GM21825 (cell line): ENCODE measurements around the gene PHF21B.
"Not testable (repeated sequence)": the region's sequence is repeated elsewhere in the genome, so short reads cannot be mapped to it uniquely, and the experiment has no call there.

ENCODE experiments used
- ATAC-seq: cut with Tn5 transposase; IDR thresholded peaks from one replicate; pipeline ENCODE4 v1.9.1; 2021; ENCODE audit warnings: mild to moderate bottlenecking, moderate library complexity; ENCODE audit not compliant: unreplicated experiment

PHF21B gene

DNA sequence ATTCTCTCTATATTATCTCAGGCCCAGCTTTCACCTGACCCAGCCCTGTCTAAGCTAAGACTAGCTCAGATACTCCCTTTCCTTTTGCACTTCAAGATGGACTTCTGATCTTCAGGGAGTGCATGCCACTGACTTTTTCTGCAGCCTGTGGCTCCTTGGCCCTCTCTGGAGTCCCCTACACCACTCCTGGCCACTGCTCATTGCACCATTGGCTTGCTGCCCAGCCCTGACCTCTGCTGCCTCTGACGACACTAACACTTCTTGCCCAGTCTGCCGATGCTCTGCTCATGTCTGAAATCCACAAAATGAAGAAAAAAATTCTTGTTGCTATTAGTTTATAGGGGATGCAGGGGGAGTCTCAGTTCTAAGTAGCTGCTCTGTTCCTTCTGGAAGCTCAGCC lies 106.6 kb downstream of the PHF21B start:
- not testable (repeated sequence) for ATAC-seq

- no peak for ATAC-seq
Measured at GRCh38 chr22:44901301-44901700, 108.5 kb downstream of the PHF21B start.

DNA sequence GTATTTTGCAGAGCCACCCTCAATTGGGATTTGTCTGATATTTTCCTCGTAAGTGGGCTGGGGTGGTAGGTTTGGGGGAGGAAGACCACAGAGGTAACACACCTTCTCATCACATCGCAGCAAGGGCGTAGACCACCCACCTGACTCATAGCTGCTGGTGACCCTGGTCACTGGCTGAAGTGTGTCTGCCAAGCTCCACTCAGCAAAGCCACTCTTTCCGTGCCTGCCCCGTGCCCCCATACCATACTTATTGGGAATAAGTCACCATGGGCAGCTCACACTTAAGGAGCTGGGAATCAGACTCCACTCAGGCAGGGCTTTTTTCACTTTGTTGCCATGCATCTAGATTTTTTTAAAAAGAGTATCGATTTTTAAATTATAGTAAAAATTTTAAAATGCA lies 111.6 kb downstream of the PHF21B start:
- no peak for ATAC-seq

DNA sequence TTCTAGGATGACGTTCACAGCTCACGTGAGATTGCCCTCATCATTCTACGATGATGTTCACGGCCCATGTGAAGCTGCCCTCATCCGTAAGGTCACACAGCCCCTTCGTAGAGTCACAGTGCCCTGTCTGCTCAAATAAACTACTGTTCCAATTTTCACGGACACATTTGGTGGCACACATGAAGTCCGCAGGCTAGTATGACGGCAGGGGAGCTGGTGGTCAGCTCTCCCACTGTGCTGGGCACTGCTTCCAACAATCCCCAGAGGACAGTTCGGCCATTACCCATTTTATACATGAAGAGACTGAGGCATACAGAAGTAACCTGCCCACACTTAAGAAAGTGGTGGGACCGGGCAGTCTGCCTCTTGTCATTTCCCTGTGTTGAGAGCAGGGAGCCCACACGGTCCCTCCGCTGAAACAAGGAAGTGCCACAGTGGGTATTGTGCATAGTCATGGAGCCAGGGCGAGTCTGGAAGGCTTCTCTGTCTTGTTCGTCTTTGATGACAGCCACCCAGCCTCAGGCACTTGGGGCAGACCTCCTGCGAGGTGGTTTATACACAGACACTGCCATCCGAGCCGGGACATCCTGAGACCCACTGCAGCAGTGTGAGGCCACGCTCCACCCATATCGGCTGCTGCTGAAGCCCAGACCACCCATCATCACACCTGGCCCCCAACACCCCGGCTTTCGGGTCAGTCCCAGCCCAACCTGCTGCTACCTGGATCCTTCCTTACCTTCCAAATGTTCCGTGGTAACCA lies 114.3 kb downstream of the PHF21B start:
- ATAC-seq = no peak

- ATAC-seq = no peak
Measured at GRCh38 chr22:44894782-44895181, 115.0 kb downstream of the PHF21B start.

- ATAC-seq = no peak
Measured at GRCh38 chr22:44894321-44894720, 115.5 kb downstream of the PHF21B start.

- no peak for ATAC-seq
Measured at GRCh38 chr22:44893731-44894080, 116.1 kb downstream of the PHF21B start.

- no peak for ATAC-seq
Measured at GRCh38 chr22:44892803-44893730, 116.7 kb downstream of the PHF21B start.

- no peak for ATAC-seq
Measured at GRCh38 chr22:44892243-44892642, 117.6 kb downstream of the PHF21B start.

DNA sequence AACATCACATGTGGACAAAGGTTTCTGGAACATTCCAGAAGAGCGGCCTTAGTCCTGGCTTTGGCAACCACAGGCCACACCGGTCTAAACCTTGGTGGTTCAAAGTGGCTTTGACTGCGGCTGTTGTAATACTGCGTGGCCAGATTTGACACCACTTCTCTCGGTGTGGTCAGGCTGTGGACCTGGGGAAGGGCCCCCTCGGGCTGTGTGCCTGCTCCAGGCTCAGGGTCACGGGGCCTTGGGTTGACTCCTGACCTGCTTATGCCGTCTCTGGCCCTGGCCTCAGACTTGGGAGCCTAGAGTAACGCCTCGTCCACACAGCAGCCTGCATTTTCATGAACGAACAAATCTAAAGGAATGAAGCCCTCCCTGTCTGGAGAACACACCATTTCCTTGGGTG lies 118.0 kb downstream of the PHF21B start:
- no peak for ATAC-seq

DNA sequence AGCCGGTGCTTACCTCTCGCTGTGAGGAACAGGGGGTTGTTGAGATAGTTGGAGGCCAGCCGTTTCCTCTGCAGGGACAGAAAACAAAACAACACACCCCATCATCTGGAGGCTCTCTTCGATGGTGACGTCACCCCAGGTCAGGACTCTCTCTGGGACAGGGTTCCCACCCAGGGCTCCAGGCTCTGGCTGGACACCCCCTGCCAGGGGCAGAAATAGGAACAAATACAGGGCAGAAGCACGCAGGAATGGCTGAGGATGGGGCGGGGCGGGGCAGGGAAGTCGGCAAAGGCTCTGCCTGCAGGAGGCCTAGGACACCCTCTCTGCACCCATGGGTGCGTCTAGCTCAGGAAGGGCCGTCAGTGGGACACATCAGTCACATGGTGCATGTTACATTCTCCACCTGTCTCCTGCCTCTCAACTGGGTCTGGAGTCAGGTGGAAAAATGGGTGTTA lies 118.5 kb downstream of the PHF21B start:
- ATAC-seq = no peak

DNA sequence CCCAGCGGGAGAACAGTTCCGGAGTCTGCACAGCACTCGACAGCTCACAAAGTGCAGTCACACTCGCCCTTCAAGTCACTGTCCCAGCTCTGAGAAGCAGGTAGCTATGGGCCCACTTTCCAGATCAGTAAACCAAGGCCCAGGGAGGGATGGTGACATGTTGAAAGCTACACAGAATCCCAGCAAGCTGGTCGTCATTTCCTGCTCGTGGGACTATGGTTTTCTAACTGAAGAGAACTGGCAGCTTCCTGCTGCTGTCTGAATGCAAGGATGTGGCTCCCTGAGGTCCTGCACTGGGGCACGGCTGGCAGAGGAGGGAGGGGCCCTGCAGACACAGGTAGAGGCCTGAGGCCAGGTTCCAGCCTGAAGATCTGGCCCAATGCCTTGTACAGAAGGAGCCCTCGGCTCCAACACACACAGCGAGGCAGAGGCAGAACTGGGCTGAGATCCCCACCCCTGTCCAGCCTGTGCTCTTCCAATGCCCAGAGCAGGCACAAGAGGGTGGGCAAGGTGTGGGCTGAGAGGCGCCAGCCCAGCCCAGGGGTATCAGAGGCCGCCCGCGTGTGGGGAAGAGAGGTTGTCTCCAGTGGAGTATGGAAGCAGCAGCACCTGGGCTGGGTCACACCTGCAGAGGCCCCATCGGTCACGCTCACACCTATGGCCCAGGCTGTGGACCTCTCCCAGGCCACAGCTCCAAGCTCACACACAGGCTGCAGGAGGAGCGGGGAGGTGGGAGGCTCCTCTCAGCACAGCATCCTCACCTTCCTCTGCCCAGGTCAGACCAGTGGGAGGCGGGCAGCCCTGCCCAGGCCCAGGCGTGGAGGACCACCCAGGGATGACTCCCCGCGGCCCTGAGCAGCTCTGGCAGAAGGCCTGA lies 119.2 kb downstream of the PHF21B start:
- no peak for ATAC-seq

GRCh38 chr22:44889255-44889878 lies 120.4 kb downstream of the PHF21B start:
- no peak for ATAC-seq

DNA sequence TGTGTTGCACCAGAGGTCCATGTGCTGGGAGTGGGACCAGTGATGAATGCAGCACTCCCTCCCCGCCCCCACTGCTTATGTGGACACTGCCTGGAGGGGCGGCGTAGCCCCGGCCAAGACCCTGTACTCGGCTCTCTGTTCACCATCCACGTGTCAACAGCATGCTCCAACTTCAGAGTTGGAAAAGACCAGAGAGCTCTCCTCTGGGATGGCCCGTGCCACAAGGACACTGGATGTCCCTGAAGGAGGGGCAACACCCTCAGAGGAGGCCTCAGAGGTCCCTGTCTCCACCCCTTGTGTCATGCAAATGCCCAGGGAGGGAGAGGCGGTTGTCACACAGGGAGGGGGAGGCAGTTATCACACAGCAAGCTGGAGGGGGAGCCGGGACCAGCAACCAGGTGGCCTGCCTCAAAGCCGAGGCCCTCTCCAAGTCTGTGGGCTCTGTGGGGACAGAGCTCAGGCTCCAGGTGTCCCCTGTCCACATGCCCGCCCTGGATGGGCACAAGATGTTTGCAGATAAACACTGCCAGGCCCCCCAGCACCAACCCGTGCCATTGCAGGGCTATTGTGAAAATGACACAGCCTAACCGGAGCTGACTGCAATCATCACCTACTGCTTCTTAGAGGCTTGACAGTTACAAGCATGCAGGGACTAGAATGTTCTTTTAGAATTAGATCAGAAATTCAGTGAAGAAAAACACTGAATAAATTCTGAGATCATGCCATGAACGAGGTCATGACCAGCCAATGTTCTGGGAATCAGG lies 121.1 kb downstream of the PHF21B start:
- no peak for ATAC-seq

GRCh38 chr22:44887941-44888366 lies 121.9 kb downstream of the PHF21B start:
- ATAC-seq = no peak

DNA sequence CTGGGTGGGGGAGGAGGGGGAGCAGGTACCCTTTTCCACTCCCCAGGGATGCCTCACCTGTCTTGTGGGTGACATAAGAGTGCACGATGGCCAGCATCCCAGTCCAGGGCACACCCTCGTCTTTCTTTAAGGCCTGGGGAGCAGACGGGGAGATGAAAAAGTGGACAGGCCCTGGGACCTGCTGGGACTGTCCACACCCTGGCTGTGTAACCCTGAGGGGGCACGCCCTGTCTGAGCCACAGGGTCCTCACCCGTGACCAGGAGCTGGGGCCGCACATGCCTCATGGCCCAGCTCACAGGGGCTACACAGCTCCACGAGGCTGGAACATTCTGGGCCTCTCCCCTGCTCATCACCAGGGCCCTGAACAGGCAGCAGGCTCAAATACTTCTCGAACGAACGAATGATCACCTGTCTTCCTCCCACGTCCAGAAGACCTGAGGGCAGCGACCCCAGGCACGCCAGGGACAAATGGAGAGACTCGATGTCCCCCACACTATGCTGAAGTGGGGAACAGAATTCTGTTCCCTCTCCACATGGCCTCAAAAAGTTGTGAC lies 123.9 kb downstream of the PHF21B start:
- ATAC-seq = no peak

DNA sequence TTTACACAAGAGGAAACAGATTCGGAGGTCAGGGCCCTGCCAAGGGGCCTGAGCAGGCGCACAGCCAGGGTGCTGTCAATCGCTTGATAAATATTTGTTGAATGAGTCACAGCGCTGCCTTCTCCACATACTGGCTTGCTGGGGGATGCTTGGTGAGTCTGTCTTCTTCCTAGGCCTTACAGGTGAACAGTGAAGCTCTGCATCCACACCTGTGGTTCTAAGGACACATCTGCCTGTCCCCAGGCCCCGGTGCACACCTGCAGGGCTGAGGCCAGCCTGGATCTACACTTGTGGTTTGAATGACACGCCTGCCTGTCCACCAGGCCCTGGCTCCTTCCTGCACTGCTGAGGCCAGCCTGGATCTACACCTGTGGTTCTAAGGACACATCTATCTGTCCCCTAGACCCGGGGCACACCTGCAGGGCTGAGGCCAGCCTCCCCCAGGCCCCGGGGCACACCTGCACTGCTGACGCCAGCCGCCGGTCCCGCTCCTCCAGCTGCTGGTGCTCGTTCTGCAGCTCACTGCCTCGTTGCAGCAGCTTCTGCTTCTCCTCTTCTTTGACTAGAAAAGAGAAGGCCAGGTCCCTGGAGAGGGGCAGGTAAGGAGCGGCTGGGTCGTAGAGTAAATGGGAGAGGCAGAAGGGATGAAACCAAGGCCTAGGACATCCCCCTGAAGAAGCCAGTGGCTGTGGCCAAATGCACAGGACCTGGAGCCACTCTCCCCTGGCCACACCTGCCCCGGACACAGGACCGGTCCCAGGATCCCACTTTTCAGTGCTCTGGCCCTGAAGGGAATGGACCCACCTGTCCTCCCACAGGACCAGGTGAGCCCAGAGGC lies 124.6 kb downstream of the PHF21B start:
- ATAC-seq = no peak

DNA sequence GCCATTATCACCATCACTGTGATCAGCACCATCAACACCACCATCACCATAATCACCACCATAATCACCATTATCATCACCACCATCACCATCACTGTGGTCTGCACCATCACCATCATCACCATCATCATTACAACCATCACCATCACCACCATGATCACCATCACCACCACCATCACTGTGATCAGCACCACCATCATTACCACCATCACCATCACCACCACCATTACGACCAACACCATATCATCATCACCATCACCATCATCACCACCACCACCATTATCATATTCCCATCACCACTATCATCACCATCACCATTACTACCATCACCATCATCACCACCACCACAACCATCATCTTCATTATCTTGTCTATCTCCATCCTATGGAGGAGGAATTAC lies 125.2 kb downstream of the PHF21B start:
- ATAC-seq = no peak

GRCh38 chr22:44883011-44883421 lies 126.8 kb downstream of the PHF21B start:
- ATAC-seq = no peak
